ENCODE data around the gene FAM50A. TPM values are rescaled to one million over a fixed set of nuclear protein-coding genes. Genes with fewer than 3 reads are reported as not detected.
"Not testable (repeated sequence)": the region's sequence is repeated elsewhere in the genome, so short reads cannot be mapped to it uniquely, and the experiment has no call there.

Gene FAM50A
- total and polyA plus RNA-seq, 2 experiments from 2014 or later: 81.8 to 147 TPM

- Histone ChIP-seq H3K4me1 (ENCODE audit: low read depth) (peaks cover 4% of the 10 kb centered on the region), H3K9me3 (ENCODE audit: low read depth) (no peaks in the 10 kb centered on the region), H3K27me3 (no peaks in the 10 kb centered on the region), H3K27ac (peak overlapping the region; percentile 99), H3K36me3 (peaks cover 12% of the 10 kb centered on the region), H3K4me3 (peak overlapping the region; percentile 86)
- no peak for TF ChIP-seq CTCF (IDR thresholded peaks at IDR 0.05; ENCODE audit: low read depth, low read length)
- DNase-seq (ENCODE audit: low read depth in 1 of 2, low spot score in 1 of 2): peak in 1 of 2 donors; percentile 24
Observed at GRCh38 chrX:154399527-154400368, 44.2 kb upstream of the FAM50A start.

GRCh38 chrX:154400369-154400817 lies 43.5 kb upstream of the FAM50A start:
- H3K27me3 ChIP-seq; H3K9me3 ChIP-seq (ENCODE audit: low read depth); DNase-seq (ENCODE audit: low read depth in 1 of 2, low spot score in 1 of 2); H3K27ac ChIP-seq; H3K4me1 ChIP-seq (ENCODE audit: low read depth); H3K4me3 ChIP-seq: not testable (repeated sequence)
- peaks cover 12% of the 10 kb centered on the region for H3K36me3 ChIP-seq

GRCh38 chrX:154401045-154401799 lies 42.7 kb upstream of the FAM50A start:
- Histone ChIP-seq H3K27ac (peak overlapping the region; percentile 28), H3K36me3 (peaks cover 12% of the 10 kb centered on the region), H3K4me3 (no peak overlapping the region), H3K27me3 (no peaks in the 10 kb centered on the region), H3K4me1 (ENCODE audit: low read depth) (peaks cover 4% of the 10 kb centered on the region), H3K9me3 (ENCODE audit: low read depth) (no peaks in the 10 kb centered on the region)
- DNase-seq (ENCODE audit: low read depth in 1 of 2, low spot score in 1 of 2): peak in 1 of 2 donors; percentile 51
- no peak for TF ChIP-seq CTCF (IDR thresholded peaks at IDR 0.05; ENCODE audit: low read depth, low read length)

- TF ChIP-seq CTCF (IDR thresholded peaks at IDR 0.05; ENCODE audit: low read depth, low read length): no peak
- H3K27ac ChIP-seq: no peak overlapping the region
- no peaks in the 10 kb centered on the region for H3K9me3 ChIP-seq (ENCODE audit: low read depth)
- DNase-seq (ENCODE audit: low read depth in 1 of 2, low spot score in 1 of 2): peak in 1 of 2 donors; percentile 26
- H3K36me3 ChIP-seq: peaks cover 12% of the 10 kb centered on the region
- no peaks in the 10 kb centered on the region for H3K27me3 ChIP-seq
- peaks cover 4% of the 10 kb centered on the region for H3K4me1 ChIP-seq (ENCODE audit: low read depth)
- H3K4me3 ChIP-seq: no peak overlapping the region
Observed at GRCh38 chrX:154401918-154402621, 41.9 kb upstream of the FAM50A start.

- H3K4me1 ChIP-seq (ENCODE audit: low read depth): peaks cover 4% of the 10 kb centered on the region
- H3K27ac ChIP-seq: no peak overlapping the region
- no peaks in the 10 kb centered on the region for H3K9me3 ChIP-seq (ENCODE audit: low read depth)
- no peak overlapping the region for H3K4me3 ChIP-seq
- no peak for DNase-seq (ENCODE audit: low read depth in 1 of 2, low spot score in 1 of 2)
- TF ChIP-seq CTCF (IDR thresholded peaks at IDR 0.05; ENCODE audit: low read depth, low read length): no peak
- no peaks in the 10 kb centered on the region for H3K27me3 ChIP-seq
- peaks cover 12% of the 10 kb centered on the region for H3K36me3 ChIP-seq
Observed at GRCh38 chrX:154402622-154403127, 41.3 kb upstream of the FAM50A start.
